Measurements from ENCODE around the gene SOBP.

Gene SOBP

DNA sequence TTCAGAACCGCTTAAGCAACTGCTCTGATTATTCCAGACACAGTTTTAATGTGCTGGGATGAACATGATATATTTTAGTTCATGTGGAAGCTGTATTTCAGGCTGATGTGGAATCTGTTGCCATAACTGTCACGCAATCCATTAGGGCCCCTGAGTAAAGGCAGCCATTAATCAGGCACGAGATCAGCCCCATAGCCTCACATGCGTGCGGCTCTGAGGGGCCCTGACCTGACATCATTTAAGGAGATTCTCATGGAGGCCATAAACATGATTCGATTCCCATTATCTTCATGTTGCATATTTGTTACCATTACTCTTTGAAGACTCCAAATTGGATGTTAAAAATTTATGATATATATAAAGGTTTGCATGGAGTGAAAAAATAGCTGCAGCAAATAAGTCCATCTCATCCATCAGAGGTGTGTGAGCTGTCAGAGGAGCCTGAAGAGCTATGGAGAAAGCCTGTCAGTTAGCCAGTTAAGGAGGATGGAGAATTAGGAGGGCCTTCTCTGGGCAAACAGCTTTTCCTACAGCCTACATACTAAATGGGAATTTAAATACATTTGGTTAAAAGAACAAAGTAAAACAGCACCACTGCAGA lies 89.6 kb downstream of the SOBP start:
- H3K4me3 ChIP-seq (ENCODE audit: low read depth, low read length), result no peak overlapping the region
- TF ChIP-seq, protein P1, sequence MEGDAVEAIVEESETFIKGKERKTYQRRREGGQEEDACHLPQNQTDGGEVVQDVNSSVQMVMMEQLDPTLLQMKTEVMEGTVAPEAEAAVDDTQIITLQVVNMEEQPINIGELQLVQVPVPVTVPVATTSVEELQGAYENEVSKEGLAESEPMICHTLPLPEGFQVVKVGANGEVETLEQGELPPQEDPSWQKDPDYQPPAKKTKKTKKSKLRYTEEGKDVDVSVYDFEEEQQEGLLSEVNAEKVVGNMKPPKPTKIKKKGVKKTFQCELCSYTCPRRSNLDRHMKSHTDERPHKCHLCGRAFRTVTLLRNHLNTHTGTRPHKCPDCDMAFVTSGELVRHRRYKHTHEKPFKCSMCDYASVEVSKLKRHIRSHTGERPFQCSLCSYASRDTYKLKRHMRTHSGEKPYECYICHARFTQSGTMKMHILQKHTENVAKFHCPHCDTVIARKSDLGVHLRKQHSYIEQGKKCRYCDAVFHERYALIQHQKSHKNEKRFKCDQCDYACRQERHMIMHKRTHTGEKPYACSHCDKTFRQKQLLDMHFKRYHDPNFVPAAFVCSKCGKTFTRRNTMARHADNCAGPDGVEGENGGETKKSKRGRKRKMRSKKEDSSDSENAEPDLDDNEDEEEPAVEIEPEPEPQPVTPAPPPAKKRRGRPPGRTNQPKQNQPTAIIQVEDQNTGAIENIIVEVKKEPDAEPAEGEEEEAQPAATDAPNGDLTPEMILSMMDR (IDR thresholded peaks at IDR 0.05; ENCODE audit: insufficient read depth, low read depth, low read length, missing control alignments), result no peak
- DNase-seq (ENCODE audit: low read depth), result no peak

DNA sequence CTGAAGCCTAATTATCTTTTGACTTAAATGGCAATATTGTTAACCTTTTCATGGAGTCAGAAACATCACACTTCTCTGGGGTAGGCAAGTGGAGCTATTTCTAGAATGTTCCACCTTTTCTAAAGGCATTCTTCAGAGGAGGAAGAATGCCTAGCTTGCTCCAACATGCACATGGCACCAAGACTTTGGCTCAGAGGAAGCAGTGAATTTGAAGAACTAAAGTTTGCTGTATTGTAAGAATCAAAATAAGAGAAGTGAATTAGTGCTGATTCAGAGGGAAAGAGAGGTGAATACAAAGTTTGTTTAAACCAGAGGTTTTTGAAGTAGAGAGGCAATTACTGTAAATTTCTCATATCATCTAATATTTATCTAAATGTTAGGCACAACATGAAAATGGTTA lies 92.2 kb downstream of the SOBP start:
- no peak for DNase-seq (ENCODE audit: low read depth)
- no peak overlapping the region for H3K4me3 ChIP-seq (ENCODE audit: low read depth, low read length)
- TF ChIP-seq, protein P1 (IDR thresholded peaks at IDR 0.05; ENCODE audit: insufficient read depth, low read depth, low read length, missing control alignments), result no peak

DNA sequence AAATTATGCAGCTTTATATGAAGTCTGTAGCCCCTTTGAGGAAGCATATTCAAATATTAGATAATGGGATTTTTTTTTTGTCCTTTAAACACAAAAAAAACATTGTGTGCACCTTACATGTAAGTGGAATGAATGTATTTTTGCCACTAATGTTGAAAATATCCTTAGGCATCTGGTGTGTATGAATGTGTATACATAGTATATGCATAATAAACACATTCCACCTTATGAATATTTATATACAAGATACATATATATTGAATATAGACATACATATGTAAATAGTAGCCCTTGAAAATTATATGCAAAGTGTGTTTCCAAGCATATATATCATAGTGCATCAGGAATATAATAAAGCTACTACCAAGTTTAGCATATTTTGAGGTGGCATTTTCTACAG lies 94.8 kb downstream of the SOBP start:
- TF ChIP-seq, protein P1 (IDR thresholded peaks at IDR 0.05; ENCODE audit: insufficient read depth, low read depth, low read length, missing control alignments), result no peak
- DNase-seq (ENCODE audit: low read depth), result no peak
- no peak overlapping the region for H3K4me3 ChIP-seq (ENCODE audit: low read depth, low read length)

DNA sequence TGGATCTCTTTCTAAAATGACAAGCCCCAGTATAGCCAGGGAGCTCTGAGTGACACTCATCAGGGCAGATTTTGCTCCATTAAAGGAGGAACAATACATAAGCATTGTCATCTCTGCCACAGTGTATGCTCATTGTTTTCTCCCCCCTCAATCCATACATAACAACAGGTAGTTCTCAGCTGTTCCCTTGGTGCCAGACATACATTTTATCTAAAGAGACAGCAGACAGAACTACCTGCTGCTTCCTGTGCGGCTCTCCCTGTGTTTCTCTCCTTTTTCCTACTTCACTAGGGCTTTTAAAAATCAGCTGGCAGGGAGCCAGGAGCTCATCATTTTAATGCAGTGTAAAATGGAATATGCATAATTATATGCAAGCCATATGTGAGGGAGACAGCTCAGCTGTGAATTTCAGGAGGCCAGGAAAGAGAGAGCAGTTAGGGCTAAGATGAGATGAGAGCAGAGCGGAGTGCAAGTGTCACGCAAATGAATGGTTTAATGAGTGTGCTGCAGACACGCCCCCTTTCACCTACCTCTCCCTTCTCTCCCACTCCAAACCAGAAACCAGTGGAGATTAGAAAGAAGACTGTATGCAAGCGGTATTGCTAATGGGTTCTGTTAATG lies 96.0 kb downstream of the SOBP start:
- DNase-seq (ENCODE audit: low read depth), result no peak
- TF ChIP-seq, protein P1 (IDR thresholded peaks at IDR 0.05; ENCODE audit: insufficient read depth, low read depth, low read length, missing control alignments), result no peak
- H3K4me3 ChIP-seq (ENCODE audit: low read depth, low read length), result no peak overlapping the region

DNA sequence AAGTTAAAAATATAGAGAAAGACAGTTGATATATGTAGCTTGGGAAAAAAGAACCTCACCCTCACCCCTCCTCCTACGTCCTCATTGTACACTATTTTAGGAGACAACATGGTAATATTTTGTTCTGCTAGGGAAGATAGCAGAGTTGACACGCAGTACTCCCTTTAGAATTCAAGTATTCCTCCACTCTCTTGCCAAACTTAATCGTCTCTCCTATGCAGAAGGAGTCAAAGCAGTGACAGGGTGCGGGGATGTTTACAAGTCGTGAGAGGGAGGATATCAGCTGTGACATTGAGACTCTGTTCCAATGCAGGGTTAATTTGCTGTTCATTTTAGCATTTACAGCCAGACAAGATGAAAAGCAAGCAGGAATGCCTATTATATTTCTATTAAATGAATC lies 97.5 kb downstream of the SOBP start:
- TF ChIP-seq, protein P1 (IDR thresholded peaks at IDR 0.05; ENCODE audit: insufficient read depth, low read depth, low read length, missing control alignments), result no peak
- H3K4me3 ChIP-seq (ENCODE audit: low read depth, low read length), result no peak overlapping the region
- DNase-seq (ENCODE audit: low read depth), result no peak

DNA sequence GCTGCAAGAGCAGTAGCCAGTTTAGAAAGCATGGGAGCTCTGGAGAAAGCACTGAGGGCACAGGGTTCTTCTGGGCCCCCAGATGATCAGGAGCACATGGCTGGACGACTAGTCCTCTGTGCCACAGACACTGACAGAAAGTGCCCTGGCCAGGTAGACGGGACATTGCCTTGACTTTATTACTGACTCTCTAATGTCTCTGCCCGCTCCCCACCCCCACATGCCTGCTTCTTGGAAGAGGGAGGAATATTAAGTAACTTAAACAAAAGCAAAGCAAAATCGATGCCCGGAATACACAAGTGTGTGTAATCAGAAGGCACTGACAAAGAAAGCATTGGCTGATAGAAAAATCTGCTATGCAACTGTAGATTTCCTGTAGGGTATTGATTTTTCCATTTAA lies 99.3 kb downstream of the SOBP start:
- DNase-seq (ENCODE audit: low read depth), result no peak
- TF ChIP-seq, protein P1 (IDR thresholded peaks at IDR 0.05; ENCODE audit: insufficient read depth, low read depth, low read length, missing control alignments), result no peak
- no peak overlapping the region for H3K4me3 ChIP-seq (ENCODE audit: low read depth, low read length)

DNA sequence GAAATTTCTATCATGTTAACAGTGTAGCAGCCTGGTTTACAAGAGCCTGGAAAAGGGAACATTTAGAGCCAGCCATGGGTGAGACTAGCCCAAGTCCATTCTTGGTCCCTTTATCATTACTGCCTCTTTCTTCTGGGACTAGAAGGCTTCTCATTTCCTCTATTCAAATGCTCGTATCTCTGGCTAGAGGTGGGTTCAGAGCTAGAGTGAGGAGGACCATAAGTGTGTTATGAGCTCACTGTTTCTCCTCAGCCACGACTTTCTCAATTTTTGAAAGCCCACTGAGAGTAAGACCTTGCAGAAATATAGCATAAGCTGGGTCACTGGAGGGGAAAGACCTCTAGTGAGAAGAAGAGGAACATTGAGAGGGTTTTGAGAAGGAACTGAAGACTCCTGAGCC lies 100.0 kb downstream of the SOBP start:
- TF ChIP-seq, protein P1 (IDR thresholded peaks at IDR 0.05; ENCODE audit: insufficient read depth, low read depth, low read length, missing control alignments), result no peak
- no peak for DNase-seq (ENCODE audit: low read depth)
- no peak overlapping the region for H3K4me3 ChIP-seq (ENCODE audit: low read depth, low read length)
